OCI-LY1 (cell line): ENCODE results near the gene PCNX1.

Source experiments
- H2AFZ ChIP-seq: fragments of 200-600 bp; sonication (generic), shearing (Covaris generic); 2 replicates; pipeline ENCODE4 v1.6.0; 2014; ENCODE audit warnings: antibody characterized with exemption, mild to moderate bottlenecking, low read length
- H3F3A ChIP-seq: fragments of 200-600 bp; sonication (generic), shearing (Covaris generic); 2 replicates; pipeline ENCODE4 v1.6.0; 2014; ENCODE audit warnings: mild to moderate bottlenecking, antibody characterized with exemption, low read length, moderate library complexity; ENCODE audit not compliant: insufficient read depth
- H3K27ac ChIP-seq: fragments of 200-600 bp; sonication (generic); 2 replicates; pipeline ENCODE4 v1.5.1; 2014; ENCODE audit warnings: low read length, mixed run types, mild to moderate bottlenecking, low read depth; ENCODE audit not compliant: poor library complexity, severe bottlenecking
- H3K27me3 ChIP-seq: fragments of 200-600 bp; sonication (generic); 2 replicates; pipeline ENCODE4 v1.6.0; 2014; ENCODE audit warnings: antibody characterized with exemption, mild to moderate bottlenecking, low read length, moderate library complexity; ENCODE audit not compliant: insufficient read depth
- H3K36me3 ChIP-seq: fragments of 200-600 bp; sonication (generic); 2 replicates; pipeline ENCODE4 v1.6.1; 2014; ENCODE audit warnings: mild to moderate bottlenecking, antibody characterized with exemption, low read length, moderate library complexity, mixed read lengths; ENCODE audit not compliant: insufficient read depth
- H3K4me1 ChIP-seq: fragments of 200-600 bp; sonication (generic); 2 replicates; pipeline ENCODE4 v1.5.1; 2014; ENCODE audit warnings: mild to moderate bottlenecking, low read length, moderate library complexity; ENCODE audit not compliant: insufficient read depth, severe bottlenecking
- H3K4me2 ChIP-seq: fragments of 200-600 bp; sonication (generic), shearing (Covaris generic); 2 replicates; pipeline ENCODE4 v1.6.1; 2014; ENCODE audit warnings: low read length
- H3K4me3 ChIP-seq: fragments of 200-600 bp; sonication (generic); 2 replicates; pipeline ENCODE4 v1.5.1; 2014; ENCODE audit warnings: low read length, low read depth, mild to moderate bottlenecking, mixed read lengths; ENCODE audit not compliant: poor library complexity, severe bottlenecking
- H3K79me2 ChIP-seq: fragments of 200-600 bp; shearing (Covaris generic); 2 replicates; pipeline ENCODE4 v1.6.1; 2016; ENCODE audit warnings: mixed run types, low read length, mixed read lengths; ENCODE audit not compliant: insufficient read depth
- H3K9ac ChIP-seq: fragments of 200-600 bp; sonication (generic), shearing (Covaris generic); 2 replicates; pipeline ENCODE4 v1.6.1; 2014; ENCODE audit warnings: mild to moderate bottlenecking, low read length, mixed read lengths
- H3K9me2 ChIP-seq: fragments of 200-600 bp; sonication (generic), shearing (Covaris generic); 2 replicates; pipeline ENCODE4 v1.6.1; 2014; ENCODE audit warnings: low read depth, mild to moderate bottlenecking, low read length, mixed read lengths
- H3K9me3 ChIP-seq: fragments of 200-600 bp; shearing (Covaris generic); 2 replicates; pipeline ENCODE4 v1.6.1; 2014; ENCODE audit warnings: low read length, mixed read lengths
- H4K20me1 ChIP-seq: fragments of 200-600 bp; sonication (generic), shearing (Covaris generic); 2 replicates; pipeline ENCODE4 v1.6.0; 2016; ENCODE audit warnings: mild to moderate bottlenecking, low read length; ENCODE audit not compliant: insufficient read depth
- CTCF ChIP-seq: fragments of 200-600 bp; sonication (generic), shearing (Covaris generic); IDR thresholded peaks from 2 replicates; pipeline ENCODE4 v1.5.1; 2017; ENCODE audit warnings: mild to moderate bottlenecking, antibody characterized with exemption, low read length, moderate library complexity, mixed read lengths
- EZH2 ChIP-seq: fragments of 200-600 bp; sonication (generic), shearing (Covaris generic); IDR thresholded peaks from 2 replicates; pipeline ENCODE4 v1.8.0; 2017; ENCODE audit warnings: borderline replicate concordance, mixed run types, mild to moderate bottlenecking, antibody characterized with exemption, low read length, moderate library complexity, mixed read lengths

Gene PCNX1

DNA sequence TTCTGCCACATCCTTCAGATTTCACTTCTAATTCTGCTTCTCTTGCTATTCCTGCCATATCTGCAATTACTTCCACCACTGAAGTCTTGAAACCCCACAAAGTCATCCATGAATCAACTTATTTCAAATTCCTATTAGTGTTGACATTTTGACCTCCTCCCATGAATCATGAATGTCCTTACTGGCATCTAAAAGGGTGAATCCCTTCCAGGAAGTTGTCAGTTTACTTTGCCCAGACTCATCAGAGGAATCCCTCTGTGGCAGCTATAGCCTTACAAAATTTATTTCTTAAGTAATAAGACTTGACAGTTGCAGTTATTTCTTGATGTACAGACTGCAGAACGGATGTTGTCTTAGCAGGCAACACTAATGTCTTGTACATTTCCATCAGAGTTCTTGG is 162.9 kb downstream of the PCNX1 start:
- H3K27me3 ChIP-seq: no peaks in the 10 kb centered on the region
- no peak overlapping the region for H3K9ac ChIP-seq
- H3K4me2 ChIP-seq: no peak overlapping the region
- no peaks in the 10 kb centered on the region for H4K20me1 ChIP-seq
- H3K36me3 ChIP-seq: peaks cover 23% of the 10 kb centered on the region
- H3K4me1 ChIP-seq: no peaks in the 10 kb centered on the region
- H3K27ac ChIP-seq: no peak overlapping the region
- H3K79me2 ChIP-seq: no peaks in the 10 kb centered on the region
- TF ChIP-seq CTCF (no peak), EZH2 (no peak)
- no peaks in the 10 kb centered on the region for H3K9me2 ChIP-seq
- H3F3A ChIP-seq: no peaks in the 10 kb centered on the region
- no peak overlapping the region for H3K4me3 ChIP-seq
- no peaks in the 10 kb centered on the region for H3K9me3 ChIP-seq
- no peak overlapping the region for H2AFZ ChIP-seq

DNA sequence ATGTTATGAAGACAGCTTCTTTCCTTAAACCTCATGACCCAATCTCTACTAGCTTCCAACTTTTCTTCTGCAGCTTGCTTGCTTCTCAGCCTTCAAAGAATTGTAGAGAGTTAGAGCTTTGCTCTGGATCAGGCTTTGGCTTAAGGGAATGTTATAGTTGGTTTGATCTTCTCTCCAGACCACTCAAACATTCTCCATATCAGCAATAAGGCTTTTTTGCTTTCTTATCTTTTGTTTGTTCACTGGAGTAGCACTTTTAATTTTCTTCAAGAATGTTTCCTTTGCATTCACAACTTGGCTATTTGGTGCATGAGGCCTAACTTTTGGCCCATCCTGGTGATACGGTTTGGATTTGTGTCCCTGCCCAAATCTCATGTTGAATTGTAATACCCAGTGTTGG is 163.8 kb downstream of the PCNX1 start:
- Histone ChIP-seq H4K20me1 (no peaks in the 10 kb centered on the region), H3K27me3 (no peaks in the 10 kb centered on the region)
- TF ChIP-seq CTCF: no peak
- no peak for TF ChIP-seq EZH2

DNA sequence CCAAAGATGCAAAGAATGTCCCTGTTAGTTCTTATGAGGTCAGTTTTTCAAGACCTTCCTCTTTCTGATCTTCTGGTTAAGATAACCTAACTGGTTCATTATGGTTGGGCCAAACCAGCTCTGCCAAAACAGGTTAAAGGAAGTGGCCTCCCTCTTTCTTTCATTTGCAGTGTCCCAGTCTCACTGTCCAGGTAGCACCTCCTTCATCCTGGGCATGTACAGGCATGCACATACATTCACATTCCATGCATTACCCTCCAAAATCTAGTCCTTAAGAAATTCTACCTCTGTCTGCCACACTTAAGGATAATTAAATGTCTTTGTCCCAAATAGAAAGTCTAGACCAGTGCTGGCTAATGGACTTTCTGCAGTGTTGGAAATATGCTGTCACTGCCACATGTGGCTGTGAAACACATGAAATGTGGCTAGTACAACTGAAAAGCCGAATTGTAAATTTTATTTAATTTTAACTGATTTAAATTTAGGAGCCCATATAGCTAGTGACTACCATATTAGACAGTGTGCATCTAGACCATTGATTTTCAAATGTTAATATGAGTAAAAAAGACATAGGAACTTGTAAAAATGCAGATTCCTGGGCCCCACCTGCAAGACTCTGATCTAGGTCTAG is 169.3 kb downstream of the PCNX1 start:
- Histone ChIP-seq H3K4me3 (no peak overlapping the region), H3K4me2 (no peak overlapping the region), H2AFZ (no peak overlapping the region), H3K27ac (no peak overlapping the region), H3K79me2 (no peaks in the 10 kb centered on the region), H3F3A (no peaks in the 10 kb centered on the region), H3K9ac (no peak overlapping the region), H3K9me2 (no peaks in the 10 kb centered on the region), H4K20me1 (no peaks in the 10 kb centered on the region), H3K36me3 (peaks cover 53% of the 10 kb centered on the region), H3K4me1 (no peaks in the 10 kb centered on the region), H3K27me3 (no peaks in the 10 kb centered on the region), H3K9me3 (peaks cover 8% of the 10 kb centered on the region)
- TF ChIP-seq EZH2 (no peak), CTCF (no peak)

More for the DNA sequence above, 163.8 kb downstream of the PCNX1 start:
- Histone ChIP-seq H3K4me3 (no peak overlapping the region), H3K9me2 (no peaks in the 10 kb centered on the region), H3K4me2 (no peak overlapping the region), H3K79me2 (no peaks in the 10 kb centered on the region), H3K9me3 (no peaks in the 10 kb centered on the region), H3K4me1 (no peaks in the 10 kb centered on the region), H2AFZ (no peak overlapping the region), H3K27ac (no peak overlapping the region), H3F3A (no peaks in the 10 kb centered on the region), H3K9ac (no peak overlapping the region), H3K36me3 (peaks cover 20% of the 10 kb centered on the region)
